Measurements from ENCODE around the gene PNKP.

The PNKP gene

DNA sequence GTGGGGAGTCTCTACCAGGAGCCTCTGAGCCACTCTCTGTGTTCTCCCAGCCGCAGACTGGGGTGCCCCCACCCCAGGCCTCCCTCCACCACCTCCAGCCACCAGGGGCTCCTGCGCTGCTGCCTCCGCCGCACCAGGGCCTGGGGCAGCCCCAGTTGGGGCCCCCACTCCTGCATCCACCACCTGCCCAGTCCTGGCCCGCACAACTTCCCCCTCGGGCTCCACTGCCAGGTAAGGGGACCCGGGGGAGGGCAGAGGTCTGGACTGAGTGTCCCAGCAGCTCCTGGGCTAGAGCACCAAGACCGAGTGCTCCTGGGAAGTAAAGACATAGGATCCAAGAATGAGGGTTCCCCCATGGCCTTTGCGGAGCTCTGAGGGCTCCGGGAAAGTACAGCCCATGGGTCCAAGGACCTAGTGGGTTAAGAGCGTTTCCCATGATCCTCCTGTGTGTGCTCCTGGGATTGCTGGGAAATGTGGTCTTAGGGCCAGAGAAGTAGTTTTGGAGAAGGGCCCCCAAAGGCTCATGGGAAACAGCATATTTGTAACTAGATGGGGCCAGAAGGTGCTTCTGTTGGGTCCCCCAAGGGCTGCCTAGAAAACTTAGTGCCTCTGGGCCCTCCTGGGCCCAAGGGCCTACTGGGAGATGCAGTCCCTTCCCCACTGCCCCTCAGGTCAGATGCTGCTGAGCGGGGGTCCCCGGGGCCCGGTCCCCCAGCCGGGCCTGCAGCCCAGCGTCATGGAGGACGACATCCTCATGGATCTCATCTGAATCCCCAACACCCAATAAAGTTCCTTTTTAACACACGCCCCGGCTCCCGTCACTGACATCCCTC is 31.0 kb downstream of the PNKP start:
- no peak overlapping the region for H3K4me3 ChIP-seq (replicated peaks; ENCODE audit: low read depth, low read length)
- DNase-seq (ENCODE audit: extremely low read depth, low read depth): no peak
- no peak for TF ChIP-seq CTCF (IDR thresholded peaks at IDR 0.05; ENCODE audit: low read depth, low read length, missing control alignments)

DNA sequence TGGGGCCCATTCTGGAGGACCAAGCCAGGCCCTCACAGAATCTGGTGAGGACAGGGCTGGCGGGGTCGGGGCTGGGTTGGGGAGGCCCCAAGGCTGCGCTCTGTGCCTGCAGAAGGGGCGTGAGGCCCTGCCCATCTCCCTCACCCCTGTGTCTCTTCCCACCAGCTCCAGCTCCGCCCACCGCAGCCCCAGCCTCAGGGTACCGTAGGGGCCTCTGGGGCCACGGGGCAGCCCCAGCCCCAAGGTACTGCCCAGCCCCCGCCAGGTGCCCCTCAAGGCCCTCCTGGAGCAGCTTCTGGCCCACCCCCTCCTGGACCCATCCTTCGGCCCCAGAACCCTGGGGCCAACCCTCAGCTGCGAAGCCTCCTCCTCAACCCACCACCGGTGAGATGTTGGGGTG is 31.8 kb downstream of the PNKP start:
- no peak for DNase-seq (ENCODE audit: extremely low read depth, low read depth)

GRCh38 chr19:49833599-49833998 is 33.8 kb downstream of the PNKP start:
- TF ChIP-seq CTCF (IDR thresholded peaks at IDR 0.05; ENCODE audit: low read depth, low read length, missing control alignments): no peak
- no peak for DNase-seq (ENCODE audit: extremely low read depth, low read depth)
- H3K4me3 ChIP-seq (replicated peaks; ENCODE audit: low read depth, low read length): no peak overlapping the region

More for the DNA sequence above, 31.8 kb downstream of the PNKP start:
- no peak overlapping the region for H3K4me3 ChIP-seq (replicated peaks; ENCODE audit: low read depth, low read length)
- no peak for TF ChIP-seq CTCF (IDR thresholded peaks at IDR 0.05; ENCODE audit: low read depth, low read length, missing control alignments)

GRCh38 chr19:49832556-49832955 is 34.8 kb downstream of the PNKP start:
- no peak for TF ChIP-seq CTCF (IDR thresholded peaks at IDR 0.05; ENCODE audit: low read depth, low read length, missing control alignments)
- no peak overlapping the region for H3K4me3 ChIP-seq (replicated peaks; ENCODE audit: low read depth, low read length)
- DNase-seq (ENCODE audit: extremely low read depth, low read depth): no peak

DNA sequence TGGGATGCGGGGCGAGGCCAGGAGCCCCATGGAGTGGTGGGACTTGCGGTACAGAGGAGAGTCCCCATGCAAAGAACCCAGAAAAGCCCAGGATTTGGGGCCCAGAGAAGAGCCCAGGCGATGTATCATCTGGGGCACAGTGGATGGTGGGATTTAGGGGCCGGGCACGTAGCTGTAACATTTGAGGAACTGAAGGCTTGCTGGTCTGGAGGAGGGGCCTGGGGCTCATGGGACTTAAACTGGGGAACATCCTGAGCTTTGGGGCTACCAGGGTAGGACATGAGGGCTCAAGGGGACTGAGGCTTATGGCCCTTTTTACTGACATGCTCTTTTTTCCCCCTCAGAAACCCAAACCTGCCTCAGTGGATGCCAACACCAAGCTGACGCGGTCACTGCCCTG is 35.8 kb downstream of the PNKP start:
- H3K4me3 ChIP-seq (replicated peaks; ENCODE audit: low read depth, low read length): no peak overlapping the region
- no peak for DNase-seq (ENCODE audit: extremely low read depth, low read depth)
- TF ChIP-seq CTCF (IDR thresholded peaks at IDR 0.05; ENCODE audit: low read depth, low read length, missing control alignments): no peak

- TF ChIP-seq CTCF (IDR thresholded peaks at IDR 0.05; ENCODE audit: low read depth, low read length, missing control alignments): no peak
- DNase-seq (ENCODE audit: extremely low read depth, low read depth): no peak
- H3K4me3 ChIP-seq (replicated peaks; ENCODE audit: low read depth, low read length): no peak overlapping the region
Measured at GRCh38 chr19:49830766-49831165, 36.6 kb downstream of the PNKP start.

- DNase-seq (ENCODE audit: extremely low read depth, low read depth): no peak
- no peak overlapping the region for H3K4me3 ChIP-seq (replicated peaks; ENCODE audit: low read depth, low read length)
- TF ChIP-seq CTCF (IDR thresholded peaks at IDR 0.05; ENCODE audit: low read depth, low read length, missing control alignments): no peak
Measured at GRCh38 chr19:49829721-49830120, 37.7 kb downstream of the PNKP start.
